Measurements from ENCODE around the gene RAD51B.

The RAD51B gene

DNA sequence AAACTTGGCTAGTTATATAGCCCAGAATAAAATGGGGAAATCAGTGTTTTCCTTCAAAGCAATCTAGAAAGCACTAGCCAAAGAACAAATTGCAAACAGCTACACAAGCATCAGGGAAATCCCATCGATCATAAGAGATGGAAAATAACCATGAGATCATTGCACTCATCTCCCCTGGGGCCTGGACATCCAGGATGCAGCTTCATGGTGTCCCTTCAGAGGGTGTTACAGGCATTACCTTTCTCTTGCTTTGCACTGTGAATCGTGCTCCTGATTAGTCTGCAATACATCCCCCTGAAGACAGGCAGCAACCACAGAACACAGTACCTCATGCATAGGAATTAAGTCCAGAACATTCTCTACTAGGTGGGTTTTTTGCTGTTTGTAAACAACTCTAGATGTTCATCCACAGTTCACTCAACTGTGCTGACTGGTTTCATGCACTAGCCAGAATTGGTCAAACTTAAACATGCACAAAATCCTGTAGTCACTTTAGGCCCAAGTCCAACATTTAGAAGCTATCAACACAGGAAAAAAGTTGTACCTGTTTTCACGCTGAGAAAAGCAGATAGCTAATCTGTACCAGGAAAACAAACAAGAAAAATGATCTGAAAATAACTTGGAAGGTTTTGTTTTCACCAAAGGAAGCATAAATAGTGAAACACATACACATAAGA is 853.2 kb downstream of the RAD51B start:
- no peak for DNase-seq

DNA sequence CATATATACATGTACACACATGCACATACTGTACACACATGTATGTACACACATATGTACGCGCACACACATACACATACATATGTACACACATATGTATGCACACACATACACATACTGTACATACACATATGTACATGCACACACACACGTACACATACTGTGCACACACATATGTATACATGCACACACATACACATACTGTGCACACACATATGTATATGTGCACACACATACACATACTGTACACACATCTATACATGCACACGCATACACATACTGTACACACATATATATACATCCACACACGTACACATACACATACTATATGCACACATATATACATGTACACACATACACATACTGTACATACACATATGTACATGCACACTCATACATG is 853.9 kb downstream of the RAD51B start:
- no peak for DNase-seq

DNA sequence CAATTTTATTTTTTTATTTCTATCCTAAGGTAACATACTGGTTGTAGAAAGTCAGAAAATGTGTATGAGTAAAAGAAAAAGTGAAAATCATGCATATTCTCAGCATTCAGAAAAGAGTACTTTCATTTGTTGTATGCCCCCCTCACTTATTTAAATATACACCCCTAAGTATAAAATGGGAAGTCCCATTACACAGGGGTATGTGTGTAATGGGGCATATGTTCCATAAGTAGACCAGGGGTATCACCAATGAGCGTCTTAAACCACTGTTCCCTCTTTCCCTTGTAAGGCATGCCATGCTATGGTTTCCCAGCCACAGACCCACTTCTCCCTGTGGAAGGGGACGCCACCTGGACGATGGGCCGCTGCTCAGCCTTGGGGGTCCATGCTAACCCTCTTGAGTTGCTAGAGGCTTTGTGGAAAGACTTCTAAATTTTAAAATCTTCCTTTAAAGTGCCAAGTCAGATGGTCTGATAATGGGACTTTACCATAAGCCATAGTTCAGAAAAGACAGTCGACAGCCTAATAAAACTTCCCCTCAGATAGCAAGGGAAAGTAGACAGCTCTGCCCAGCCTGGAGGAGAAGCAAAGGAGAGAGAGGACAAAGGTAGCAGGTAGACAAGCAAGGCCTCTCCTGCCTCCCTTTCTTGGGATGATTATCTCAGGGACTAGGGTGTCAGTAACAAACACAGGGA is 855.1 kb downstream of the RAD51B start:
- DNase-seq, result no peak

DNA sequence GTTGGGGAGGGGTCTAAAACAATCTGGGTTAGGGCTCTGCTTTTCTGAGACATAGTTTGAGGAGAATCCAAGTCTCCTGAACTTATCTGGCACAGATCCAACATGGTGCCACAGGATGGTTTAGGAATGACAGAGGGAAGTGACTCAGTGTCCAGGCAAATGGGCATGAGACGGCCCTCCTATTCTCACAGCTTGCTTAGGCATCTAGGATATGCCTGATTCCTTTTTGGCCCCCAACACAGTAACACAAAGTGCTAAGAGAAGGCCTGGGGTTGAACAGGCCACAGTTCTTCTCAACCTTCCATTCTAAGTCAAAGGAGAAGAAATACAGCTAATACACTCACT is 855.6 kb downstream of the RAD51B start:
- no peak for DNase-seq

DNA sequence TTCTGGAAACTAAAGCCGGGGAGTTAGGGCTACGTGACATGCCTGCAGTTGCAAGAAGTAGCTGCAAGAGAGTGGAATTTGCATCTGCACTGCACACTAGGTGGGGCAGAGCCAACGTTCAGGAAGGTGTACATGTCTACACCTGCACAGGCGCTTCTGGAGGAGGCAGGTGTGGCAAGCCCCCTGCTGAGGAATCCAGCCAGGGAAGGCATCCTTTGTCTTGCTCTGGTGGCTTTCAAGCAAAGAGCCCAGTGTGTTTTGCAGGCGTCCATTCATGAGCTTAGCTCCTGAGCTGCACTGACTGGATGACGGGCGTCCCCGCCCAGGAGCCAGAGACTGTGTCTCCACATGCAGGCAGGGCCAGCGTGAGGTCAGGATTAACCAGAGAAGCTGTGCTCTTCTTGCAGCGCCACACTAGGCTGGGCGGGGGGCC is 856.9 kb downstream of the RAD51B start:
- DNase-seq, result no peak

DNA sequence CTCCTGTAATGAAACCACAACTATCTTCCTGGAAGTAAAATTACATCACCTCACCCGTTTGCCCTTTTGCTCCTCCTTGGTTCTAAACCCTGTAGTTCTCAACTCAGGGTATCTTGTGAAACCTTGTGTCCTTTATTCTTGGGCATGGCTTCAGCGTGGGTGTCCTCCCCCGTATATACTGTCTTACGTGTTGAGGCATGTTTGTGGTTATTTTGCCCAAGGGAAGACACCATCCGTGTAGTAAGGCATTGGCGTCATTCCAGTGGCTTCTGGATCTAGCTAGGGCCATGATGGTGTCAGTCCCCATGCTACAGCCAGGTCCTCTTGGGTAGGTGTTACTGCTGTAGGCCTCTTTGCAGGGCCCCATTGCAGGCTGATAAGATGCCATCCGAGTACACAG is 857.9 kb downstream of the RAD51B start:
- no peak for DNase-seq

DNA sequence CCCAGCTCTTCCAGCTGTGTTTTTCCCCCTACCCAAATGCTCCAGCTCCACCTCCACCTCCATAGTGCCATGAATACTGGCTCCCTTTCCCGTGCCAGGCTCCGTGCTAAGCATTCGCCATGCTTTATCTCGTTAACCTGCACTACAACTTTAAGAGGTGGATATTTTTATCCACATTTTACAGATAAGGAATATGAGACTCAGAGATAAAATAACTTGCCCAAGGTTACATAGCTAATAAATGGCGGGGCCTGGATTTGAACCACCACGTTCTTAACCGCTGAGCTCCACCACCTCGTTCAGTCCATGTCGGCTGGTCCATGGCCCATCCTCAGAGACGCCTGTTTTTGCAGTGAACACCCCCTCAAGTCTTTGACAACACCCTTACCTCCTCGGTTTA is 858.3 kb downstream of the RAD51B start:
- no peak for DNase-seq

DNA sequence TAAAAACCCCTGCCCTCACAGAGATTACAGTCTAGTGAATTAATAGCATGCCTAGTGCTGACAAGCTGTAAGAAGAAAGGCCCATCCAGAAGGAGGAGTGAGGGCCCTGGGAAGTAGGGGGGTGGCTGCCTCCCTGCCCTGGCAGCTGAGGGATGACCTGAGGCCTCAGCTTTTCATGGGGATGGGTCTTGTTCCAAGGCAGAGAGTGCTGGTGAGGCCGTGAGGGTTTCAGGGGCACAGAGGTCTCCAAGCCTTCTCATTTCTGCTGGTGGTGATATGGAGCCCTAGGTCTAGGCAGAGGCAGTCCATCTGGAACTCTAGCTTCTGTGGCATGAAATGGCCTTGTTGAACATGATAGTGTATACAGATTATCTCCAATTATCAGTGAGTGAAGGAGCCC is 858.9 kb downstream of the RAD51B start:
- DNase-seq, result peak; percentile 21

DNA sequence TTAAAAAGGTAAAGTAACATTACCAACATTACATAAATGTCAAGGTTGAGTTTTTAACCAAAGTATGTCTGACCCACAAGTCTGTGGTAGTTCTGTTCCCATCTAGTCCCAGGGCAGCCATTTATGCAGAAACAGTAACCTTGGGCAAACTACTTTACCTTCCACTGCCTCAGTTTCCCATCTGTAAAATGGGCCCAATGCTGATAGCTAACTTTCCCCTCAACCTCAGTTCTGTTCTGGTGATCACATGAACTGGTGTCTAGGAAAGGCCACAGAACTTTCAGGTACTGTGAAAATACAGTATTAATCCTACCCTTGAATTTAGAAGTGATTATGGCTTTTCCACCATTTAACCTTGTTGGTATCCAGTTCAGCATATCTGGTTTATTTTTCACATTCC is 859.7 kb downstream of the RAD51B start:
- no peak for DNase-seq

DNA sequence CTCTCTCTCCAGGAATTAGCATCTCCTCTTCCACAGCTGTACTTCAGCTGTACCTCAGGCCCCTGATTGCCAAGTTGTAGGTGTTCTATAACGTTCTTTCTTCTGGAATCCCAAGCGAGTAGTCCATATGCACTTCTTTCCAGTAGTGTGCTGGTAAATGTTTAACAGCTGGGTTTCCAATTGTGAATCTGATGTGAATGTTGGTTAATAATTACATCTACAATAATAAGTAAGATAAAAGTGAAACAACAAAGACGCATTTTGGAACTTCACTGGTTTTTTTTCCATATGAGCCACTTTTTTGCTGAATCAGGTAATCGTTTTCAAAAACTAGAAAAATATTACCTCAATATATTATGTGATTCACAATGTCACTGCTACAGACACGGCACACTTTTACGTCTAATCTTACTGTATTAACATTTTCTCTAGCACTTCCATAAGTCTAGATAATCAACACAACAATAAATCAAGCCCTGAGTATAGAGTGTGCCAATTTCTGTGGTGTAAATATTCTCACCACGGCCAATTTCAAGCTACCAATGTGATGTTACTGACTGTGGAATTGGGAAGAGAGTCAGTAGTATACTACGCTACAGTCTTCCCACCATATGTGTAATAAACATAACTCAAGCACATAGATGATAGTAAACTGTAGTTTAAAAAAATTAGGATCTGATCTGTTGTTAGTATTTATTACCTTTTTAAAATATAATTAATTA is 860.3 kb downstream of the RAD51B start:
- no peak for DNase-seq

DNA sequence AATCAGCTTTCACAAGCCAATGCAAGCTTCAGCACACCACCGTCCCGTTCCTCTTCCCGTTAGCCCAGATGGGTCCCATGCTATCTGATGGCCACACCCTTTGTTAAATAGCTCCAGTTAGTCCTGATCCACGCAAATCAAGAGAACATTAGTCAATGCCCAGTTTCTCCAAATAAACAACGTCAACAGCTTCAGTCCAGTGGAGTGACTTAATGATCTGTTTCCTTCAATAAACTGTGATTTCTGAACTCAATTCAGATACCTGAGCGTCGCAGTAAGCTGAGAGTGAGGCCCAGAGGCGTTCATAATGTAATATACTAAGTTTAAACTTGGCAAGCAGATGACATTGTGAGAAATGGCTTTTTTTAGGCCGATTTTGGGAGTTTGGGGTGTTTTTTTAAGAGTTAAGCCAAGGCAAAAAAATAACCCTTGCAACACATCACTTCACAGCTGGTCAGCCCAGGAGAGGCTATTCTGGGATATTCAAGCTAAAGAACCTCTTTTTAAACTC is 861.0 kb downstream of the RAD51B start:
- no peak for DNase-seq

DNA sequence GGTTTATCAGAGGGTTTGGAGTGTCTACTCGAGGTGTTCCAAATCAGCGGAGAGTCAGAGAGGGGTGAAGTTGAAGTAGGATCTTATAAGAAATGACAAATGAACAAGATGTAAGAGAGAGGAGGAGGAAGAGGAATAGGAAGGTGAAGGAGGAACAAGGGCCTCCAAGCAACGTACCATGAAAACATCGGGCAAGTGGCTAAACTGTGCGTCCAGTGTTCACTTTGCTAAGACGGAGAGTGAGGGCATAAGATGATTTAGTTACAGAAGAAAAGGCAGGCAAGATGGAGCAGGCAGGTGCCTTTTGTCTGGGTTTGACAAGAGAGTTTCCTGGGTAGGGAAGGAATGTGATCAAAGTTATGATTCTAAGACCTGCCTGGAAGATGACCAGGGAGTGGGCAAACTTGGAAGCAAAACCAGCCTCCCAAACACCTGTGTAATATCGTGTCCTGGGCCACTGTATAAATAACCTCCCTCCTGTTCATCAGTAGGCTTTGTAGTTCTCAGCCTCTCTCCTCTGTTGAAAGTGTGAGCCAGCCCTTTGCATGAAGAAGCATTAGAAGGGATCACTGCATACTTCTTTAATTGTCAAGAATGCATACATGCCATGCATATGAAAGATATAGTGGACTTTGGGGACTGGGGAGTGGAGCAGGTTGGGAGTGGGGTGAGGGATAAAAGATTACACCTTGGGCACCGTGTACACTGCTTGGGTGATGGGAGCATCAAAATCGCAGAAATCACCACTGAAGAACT is 861.9 kb downstream of the RAD51B start:
- no peak for DNase-seq

DNA sequence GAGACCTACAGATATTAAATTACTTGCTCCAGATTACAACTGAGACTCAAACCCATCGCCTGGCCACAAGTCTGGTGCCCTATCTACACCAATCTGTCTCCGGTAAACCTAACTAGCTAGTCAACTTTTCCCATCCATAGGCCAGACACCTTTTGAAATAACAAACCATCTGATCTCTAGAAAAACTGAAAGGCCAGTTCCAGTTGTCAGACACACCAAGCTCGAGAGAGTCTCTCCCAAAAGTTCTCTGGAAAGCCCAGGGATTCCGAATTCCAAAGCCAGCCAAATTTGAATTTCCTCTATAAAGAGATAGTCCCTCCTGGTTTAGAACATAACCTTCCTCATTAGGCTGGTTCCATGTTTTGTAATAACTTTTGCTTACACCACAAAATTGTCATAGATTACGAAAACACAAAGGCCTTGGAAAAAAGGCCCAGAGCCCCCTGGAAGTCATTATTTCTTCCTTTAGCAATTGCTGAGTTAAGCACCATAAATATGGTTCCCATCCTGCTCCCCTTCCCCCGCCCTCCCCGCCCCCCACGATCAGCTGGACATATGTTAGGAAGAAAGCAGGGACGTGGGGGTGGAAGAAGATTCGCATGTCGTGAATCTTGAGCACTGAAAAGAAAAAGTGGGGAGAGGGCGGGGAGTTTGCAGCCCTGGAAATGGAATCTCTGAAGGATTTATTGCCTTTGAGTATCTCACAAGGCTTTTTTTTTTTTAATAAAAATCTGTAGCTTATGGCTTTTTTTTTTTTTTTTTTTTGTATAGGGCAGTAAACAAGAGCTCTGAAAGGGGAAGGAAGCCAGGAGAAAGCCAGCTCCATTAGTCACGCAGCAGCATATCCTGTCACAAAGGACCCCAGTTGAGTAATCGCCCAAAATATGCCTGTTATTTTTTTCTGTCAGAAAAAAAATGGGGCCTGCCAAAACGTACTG is 862.9 kb downstream of the RAD51B start:
- no peak for DNase-seq

DNA sequence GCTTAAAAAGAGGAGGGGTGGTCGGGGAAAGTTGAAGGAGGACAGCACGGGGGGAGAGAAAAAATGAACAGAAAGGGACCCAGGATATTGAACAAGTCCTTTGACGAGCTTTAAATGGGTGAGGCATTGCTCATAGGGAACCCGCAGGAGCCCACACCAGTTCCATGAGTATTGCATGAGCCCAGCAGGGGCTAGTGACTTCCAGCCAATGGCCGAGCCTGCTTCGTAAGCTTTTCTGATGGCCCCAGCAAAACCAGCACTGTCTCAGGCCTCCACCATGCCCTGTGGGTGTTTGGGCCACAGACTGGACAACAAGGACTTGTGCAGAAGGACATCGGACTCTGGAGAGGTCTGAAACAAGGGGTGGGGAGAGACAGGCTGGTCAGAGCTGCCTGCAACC is 863.7 kb downstream of the RAD51B start:
- no peak for DNase-seq

DNA sequence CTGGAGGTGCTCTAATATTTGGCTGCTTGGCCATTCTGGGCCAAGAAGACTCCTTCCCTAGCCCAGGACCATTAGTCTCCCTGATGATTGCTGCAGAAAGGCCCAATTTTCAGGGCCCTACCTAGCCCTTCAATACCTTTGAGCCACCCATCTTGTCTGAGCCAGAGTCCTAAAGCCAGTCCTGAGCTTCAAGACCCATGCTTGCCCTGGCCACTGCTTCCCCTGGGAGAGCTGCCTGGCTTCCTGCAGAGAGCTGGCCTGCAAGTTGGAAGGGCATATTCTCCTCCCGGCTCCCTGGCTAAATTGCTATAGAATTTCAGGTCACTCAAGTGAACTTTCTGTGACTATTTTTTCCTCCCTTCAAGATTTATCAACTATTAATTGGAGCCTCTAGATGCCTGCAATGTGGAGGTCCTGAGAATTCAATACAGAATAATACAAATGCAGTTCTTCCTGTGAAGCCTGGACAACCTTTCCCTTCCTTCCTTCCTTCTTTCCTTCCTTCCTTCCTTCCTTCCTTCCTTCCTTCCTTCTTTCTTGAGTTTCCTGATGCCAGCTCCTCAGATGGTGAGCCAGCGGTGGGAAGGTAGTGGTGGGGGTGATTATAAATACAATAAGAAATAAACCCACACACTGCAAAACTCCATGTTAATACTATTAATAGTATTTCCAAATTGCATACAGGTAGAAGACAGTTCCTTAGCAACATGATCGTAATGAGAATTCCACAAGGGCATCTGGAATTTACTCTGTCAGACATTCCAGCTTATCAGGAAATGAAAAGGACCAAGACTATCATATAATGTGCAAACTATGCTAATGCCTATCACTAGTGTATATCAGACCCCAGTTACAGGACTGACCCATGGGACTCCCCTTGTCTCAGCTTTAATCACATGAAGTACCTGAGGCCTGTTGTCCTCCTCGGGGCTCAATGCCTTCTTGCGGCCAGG is 865.2 kb downstream of the RAD51B start:
- DNase-seq, result no peak

DNA sequence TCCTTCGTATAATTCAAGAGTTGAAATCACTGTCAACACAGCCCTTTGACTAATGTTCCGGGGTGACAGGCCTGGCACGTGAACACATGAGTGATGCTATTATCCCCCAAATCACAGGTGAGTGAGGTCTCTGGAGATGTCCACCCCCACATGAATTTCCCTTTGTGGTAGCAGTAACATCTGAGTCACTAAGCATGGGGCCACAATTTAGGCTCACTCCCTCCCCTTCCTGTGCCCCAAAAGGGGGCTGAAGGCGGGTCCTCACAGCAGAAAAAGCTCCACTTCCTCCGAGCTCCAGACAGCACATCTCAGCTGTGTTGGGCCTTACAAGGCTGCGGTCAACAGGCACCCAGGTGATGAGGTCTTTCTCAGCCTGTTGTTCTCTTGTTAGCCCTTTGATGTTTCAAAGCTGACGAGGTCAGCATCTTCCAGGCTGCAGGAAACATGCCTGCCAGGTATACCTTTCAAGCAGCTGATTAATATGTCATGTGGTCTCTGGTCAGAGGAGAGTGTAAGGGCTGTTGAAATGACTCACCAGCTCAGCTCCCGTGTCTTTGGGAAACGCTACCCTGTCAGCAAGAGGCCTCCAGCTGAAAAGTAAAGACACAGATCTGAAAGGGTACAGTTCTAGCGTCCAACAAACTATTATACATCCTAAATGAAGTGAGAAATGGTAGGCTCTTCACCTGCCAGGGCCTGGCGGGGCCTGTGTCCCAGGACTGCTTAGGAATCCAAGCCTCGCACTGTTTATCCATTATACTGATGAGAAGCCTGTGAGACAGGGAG is 866.0 kb downstream of the RAD51B start:
- DNase-seq, result no peak

DNA sequence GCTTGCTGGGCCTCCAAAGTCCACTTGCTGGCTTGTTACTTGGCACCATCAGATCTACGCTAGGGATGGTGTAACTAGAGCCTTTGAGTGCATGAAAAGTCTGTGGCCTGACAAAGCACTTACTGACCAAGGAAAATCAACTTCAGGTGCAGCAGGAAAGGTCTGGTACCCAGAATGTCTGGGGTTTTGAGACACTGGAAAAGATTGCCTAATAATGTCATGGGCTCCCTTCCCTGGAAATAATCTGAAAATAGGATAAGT is 866.6 kb downstream of the RAD51B start:
- DNase-seq, result no peak

DNA sequence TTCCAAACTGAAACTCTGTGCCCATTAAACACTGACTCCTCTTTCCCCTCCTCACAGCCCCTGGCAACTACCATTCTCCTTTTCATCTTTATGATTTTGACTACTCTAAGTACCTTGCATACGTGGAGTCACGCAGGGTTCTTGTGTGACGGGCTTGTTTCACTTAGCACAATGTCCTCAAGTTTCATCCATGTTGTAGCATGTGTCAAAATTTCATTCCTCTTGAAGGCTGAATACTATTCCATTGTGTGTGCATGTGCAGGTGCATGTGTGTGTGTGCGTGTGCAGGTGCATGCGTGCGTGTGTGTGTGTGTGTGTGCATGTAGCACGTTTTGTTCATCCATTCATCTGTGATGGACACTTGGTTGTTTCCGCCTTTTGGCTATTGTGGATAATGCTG is 867.1 kb downstream of the RAD51B start:
- no peak for DNase-seq

DNA sequence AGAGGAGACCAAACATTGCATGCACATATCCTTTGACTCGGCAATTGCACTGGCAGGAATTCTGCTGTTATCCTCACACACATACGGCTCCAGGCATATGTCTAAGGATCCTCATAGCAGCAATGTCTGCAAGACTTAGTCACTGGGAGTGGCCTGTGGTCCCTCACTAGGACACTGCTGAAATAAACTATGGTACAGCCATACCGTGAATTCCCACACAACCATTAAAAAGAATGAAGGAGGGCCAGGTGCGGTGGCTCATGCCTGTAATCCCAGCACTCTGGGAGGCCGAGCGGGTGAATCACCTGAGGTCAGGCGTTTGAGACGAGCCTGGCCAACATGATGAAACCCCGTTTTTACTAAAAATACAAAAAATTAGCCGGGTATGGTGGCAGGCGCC is 868.2 kb downstream of the RAD51B start:
- DNase-seq, result no peak

DNA sequence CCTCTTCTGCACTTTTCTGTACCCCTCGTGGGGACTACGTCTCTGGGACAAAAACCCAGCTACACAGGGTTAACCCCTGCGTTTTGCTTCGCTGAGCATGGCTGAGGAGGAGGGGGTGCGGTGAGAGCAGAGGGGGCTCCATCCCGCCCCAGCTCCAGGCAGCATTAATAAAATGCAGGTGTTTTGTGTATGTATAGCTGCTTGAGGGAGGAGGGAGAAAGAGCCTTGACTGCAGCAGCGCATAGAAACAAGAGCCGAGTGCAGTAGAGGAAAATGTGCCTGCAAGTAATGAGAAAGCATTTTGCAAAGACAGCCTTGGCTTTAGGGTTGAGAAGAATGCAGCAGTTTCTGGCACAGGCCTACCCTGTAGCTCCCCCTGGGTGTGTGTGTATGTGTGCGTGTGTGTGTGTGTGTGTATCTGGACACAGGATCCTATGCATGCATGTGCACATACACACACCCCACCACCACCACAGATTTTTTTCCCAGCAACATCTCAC is 869.3 kb downstream of the RAD51B start:
- DNase-seq, result no peak

Data from NCI-H524 treated with DMSO at 0.1 percent for 48 hours (cell line).